GM19452 (cell line): Measurements from ENCODE around the gene ZNF138.

Experiments
- ATAC-seq: cut with Tn5 transposase; IDR thresholded peaks from one replicate; pipeline ENCODE4 v1.9.1; 2021; ENCODE audit not compliant: unreplicated experiment

The ZNF138 gene

GRCh38 chr7:64875258-64875657, 81.0 kb downstream of the ZNF138 start:
- no peak for ATAC-seq

DNA sequence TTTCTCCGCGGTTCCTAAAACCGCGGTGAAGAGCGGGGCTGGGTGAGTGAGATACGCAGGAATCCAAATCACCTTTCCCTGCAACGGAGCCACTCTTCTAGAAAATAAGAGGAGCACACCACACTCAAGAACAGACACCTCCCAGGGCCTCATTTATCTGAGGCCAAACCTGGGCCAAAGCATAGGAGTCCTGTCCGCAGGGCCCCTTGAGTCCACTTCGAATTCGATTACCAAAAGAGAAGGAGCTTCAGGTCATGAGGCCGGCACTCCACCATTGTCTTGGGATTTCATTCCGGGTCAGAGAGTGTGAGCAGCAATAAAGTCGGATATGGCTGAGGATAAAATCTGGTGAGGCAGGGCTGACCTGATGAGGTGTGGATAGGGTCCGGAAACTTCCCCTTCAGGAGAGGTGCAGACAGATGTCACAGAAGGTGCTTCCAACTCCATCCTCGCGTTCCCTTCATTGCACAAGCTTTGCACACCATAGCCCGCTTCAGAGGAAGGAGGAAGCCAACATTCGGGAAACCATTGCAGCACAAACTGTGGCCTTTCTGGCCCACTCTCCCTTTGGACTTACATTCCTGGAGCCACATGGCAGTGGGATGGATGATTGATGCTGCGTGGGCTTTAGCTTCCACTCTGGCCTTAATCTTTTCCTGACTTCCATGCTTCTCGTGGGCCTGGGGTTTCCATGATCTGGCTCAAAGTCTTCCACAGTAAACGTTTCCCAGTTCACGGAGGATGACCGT, 81.6 kb downstream of the ZNF138 start:
- no peak for ATAC-seq

DNA sequence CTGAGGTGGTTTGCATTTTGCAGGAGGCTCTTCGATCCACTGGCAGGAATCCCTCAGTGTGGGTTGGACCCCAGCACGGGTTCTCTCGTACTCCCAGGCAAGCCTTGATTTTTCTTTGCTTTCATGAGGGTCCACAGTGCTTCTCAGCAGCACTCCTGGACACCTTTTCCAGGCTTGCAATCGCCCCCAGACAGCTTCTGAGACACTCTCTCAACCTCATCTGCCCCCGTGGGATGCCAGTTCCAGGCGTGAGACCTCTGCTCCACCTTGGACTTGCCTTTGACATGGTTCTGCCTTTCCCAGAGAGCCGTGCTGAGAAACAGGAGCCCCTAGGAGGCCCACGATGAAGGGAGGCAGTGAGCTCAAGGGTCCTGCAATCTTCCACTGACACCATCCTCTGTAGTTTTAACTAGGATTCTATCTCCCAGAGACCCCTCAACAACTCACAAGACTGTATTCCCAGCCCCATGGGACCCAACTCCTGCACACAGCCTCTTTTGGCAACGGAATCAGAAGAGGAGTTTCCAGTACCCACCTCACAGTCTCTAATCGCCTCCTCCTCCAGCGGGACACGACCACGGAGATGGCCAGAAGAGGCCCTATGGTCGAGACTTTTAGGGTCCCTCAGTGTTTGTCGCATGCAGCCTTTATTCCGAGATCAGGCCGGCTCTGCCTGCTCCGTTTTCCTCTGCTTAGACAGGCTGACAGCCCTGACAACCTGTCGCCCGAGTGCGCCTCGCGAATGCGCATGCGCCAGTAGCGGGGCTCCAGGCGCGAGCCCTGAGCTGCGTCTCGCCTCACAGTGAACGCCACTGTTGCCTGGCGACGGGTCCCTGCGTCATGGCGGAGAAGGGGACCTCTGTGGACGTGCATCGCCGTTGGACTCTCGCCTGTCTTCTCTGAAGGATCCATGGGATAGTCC, 82.8 kb downstream of the ZNF138 start:
- ATAC-seq: no peak

GRCh38 chr7:64877714-64878610, 83.7 kb downstream of the ZNF138 start:
- ATAC-seq: no peak

DNA sequence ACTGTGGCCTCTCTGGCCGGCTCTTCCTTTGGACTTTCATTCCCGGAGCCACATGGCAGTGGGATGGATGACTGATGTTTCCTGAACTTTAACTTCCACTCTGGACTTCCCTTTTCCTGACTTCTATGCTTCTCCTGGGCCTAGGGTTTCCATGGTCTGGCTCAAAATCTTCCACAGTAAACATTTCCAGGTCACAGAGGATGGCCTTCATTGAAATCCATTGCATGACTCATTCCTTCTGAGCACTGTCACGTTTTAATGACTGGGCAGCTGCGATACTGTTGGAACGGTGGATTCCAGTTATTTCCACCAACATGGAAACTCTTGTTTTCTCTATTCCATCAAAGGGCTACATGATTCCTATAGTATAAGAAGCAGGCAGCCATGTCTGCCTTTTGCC, 84.5 kb downstream of the ZNF138 start:
- no peak for ATAC-seq

- ATAC-seq: no peak
Observed at GRCh38 chr7:64879086-64879730, 85.0 kb downstream of the ZNF138 start.

- no peak for ATAC-seq
Observed at GRCh38 chr7:64879800-64880199, 85.6 kb downstream of the ZNF138 start.

- no peak for ATAC-seq
Observed at GRCh38 chr7:64880322-64881297, 86.4 kb downstream of the ZNF138 start.

GRCh38 chr7:64881461-64882287, 87.4 kb downstream of the ZNF138 start:
- no peak for ATAC-seq

DNA sequence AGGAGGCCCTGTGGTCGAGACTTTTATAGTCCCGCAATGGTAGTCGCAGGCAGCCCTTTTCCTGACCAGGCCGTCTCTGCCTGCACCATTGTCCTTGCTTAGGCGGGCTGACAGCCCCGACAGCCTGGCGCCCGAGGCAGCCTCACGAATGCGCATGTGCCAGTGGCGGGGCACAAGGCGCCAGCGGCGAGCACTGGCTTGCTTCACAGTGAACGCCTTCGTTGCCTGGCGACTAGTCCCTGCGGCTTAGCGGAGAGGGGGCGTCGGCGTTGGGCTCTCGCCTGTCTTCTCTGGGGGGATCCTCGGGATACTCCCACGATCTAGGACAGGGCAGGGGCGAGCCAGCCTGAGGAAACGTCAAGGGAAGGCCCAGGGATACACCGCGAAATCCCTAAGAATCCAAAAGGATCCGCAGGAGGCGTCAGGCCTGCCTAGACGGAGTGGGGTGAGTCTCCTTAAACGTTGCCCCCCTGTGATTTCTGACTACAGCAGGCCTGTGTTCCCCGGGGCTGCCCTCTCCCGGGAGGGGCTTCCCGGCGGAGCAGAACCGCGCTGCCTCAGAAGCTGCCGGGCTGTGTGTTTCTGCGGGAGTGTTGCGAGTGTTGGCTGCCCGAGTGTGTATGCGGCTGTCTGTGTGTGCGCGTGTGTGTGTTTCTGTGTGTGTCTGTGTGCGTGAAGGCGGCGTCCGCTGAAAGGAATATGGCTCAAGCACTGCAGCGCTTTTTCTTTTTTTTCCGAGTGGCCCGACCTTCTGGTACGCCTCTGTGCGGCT, 88.3 kb downstream of the ZNF138 start:
- no peak for ATAC-seq
